GF-D8 (cell line): Measurements from ENCODE around the gene NDRG3.
A peak's percentile ranks its signal among the peaks of the same experiment; 100 is the strongest.

ENCODE experiments used
- DNase-seq: peaks from one replicate; lab custom pipeline; 2025; lab: John Stamatoyannopoulos, UW

Gene NDRG3

GRCh38 chr20:36607586-36608387 is 138.1 kb downstream of the NDRG3 start:
- DNase-seq: no peak

- peak; percentile 85 for DNase-seq
These were observed 139.5 kb downstream of the NDRG3 start for GRCh38 chr20:36606158-36607066.

- DNase-seq: peak; percentile 93
These were observed 140.3 kb downstream of the NDRG3 start, which contains the start of gene RAB5IF for GRCh38 chr20:36605399-36606157. TSS of gene RAB5IF (plus strand) at chr20:36605779. CDS start at chr20:36605952, 173 bp downstream.

- DNase-seq: peak; percentile 57
These were observed 140.9 kb downstream of the NDRG3 start for GRCh38 chr20:36604952-36605398.
